ENCODE results near the gene EMC6.

DNA sequence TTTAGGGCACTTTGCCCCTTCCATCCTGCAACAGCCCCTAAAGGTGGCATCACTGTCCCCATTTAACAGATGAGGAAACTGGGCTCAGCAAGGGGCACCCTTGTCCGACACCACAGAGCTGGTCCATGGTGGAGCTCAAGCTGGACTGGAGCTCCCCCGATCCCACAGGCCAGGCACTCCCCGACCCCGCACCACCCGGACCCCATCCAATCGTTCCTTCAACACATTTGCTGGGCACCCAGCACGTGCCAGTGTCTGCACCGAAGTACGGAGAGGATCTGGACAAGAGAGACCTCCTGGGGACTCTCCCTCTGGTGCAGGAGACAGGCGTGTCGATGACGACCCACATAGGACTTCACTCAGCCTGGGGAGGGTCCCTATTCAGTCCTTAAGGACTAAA lies 13.4 kb downstream of the EMC6 start:
- TF ChIP-seq, protein P1, sequence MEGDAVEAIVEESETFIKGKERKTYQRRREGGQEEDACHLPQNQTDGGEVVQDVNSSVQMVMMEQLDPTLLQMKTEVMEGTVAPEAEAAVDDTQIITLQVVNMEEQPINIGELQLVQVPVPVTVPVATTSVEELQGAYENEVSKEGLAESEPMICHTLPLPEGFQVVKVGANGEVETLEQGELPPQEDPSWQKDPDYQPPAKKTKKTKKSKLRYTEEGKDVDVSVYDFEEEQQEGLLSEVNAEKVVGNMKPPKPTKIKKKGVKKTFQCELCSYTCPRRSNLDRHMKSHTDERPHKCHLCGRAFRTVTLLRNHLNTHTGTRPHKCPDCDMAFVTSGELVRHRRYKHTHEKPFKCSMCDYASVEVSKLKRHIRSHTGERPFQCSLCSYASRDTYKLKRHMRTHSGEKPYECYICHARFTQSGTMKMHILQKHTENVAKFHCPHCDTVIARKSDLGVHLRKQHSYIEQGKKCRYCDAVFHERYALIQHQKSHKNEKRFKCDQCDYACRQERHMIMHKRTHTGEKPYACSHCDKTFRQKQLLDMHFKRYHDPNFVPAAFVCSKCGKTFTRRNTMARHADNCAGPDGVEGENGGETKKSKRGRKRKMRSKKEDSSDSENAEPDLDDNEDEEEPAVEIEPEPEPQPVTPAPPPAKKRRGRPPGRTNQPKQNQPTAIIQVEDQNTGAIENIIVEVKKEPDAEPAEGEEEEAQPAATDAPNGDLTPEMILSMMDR (IDR thresholded peaks at IDR 0.05), result no peak
- no peak for TF ChIP-seq POLR2AphosphoS5 (IDR thresholded peaks at IDR 0.05; ENCODE audit: insufficient read depth in 1 of 2, low read depth in 1 of 2)

Measured in vagina (tissue), 2 donors.